Measurements from ENCODE around the gene ADRA1B. TPM values are rescaled to one million over a fixed set of nuclear protein-coding genes. Genes with fewer than 3 reads are reported as not detected.

The ADRA1B gene
- total RNA-seq, 6 experiments from 2014 or later = 0.17 to 0.57 (median 0.38) TPM

GRCh38 chr5:159878988-159879471, 37.3 kb upstream of the ADRA1B start:
- TF ChIP-seq CTCF (IDR thresholded peaks at IDR 0.05) = no peak
- Mint-ChIP-seq H3K27ac (peak overlapping the region; percentile 81), H3K36me3 (ENCODE audit: low read depth) (no peaks in the 10 kb centered on the region)

GRCh38 chr5:159880676-159881075, 35.6 kb upstream of the ADRA1B start:
- peaks cover 56% of the 10 kb centered on the region for H3K4me1 Mint-ChIP-seq (ENCODE audit: low read depth)
- H3K9me3 Mint-ChIP-seq = no peaks in the 10 kb centered on the region
- no peak overlapping the region for H3K4me3 Mint-ChIP-seq
- H3K27me3 Mint-ChIP-seq (ENCODE audit: insufficient read depth) = peaks cover 3% of the 10 kb centered on the region
- TF ChIP-seq CTCF (IDR thresholded peaks at IDR 0.05) = no peak
- H3K36me3 Mint-ChIP-seq (ENCODE audit: low read depth) = no peaks in the 10 kb centered on the region
- no peak for DNase-seq
- H3K27ac Mint-ChIP-seq = no peak overlapping the region

More at GRCh38 chr5:159878988-159879471, 37.3 kb upstream of the ADRA1B start:
- peak; percentile 85 for DNase-seq
- Mint-ChIP-seq H3K4me3 (peak overlapping the region; percentile 65), H3K9me3 (no peaks in the 10 kb centered on the region), H3K27me3 (ENCODE audit: insufficient read depth) (peaks cover 3% of the 10 kb centered on the region), H3K4me1 (ENCODE audit: low read depth) (peaks cover 46% of the 10 kb centered on the region)

GRCh38 chr5:159881967-159882366, 34.3 kb upstream of the ADRA1B start:
- peaks cover 3% of the 10 kb centered on the region for H3K27me3 Mint-ChIP-seq (ENCODE audit: insufficient read depth)
- H3K4me1 Mint-ChIP-seq (ENCODE audit: low read depth) = peaks cover 58% of the 10 kb centered on the region
- no peaks in the 10 kb centered on the region for H3K36me3 Mint-ChIP-seq (ENCODE audit: low read depth)
- no peak overlapping the region for H3K4me3 Mint-ChIP-seq
- H3K9me3 Mint-ChIP-seq = no peaks in the 10 kb centered on the region
- no peak overlapping the region for H3K27ac Mint-ChIP-seq
- TF ChIP-seq CTCF (IDR thresholded peaks at IDR 0.05) = no peak
- DNase-seq = no peak

- peaks cover 54% of the 10 kb centered on the region for H3K4me1 Mint-ChIP-seq (ENCODE audit: low read depth)
- H3K36me3 Mint-ChIP-seq (ENCODE audit: low read depth) = no peaks in the 10 kb centered on the region
- peak overlapping the region; percentile 29; the same call in 1 of the 2 replicates for H3K27ac Mint-ChIP-seq
- H3K27me3 Mint-ChIP-seq (ENCODE audit: insufficient read depth) = peaks cover 5% of the 10 kb centered on the region
- no peak for TF ChIP-seq CTCF (IDR thresholded peaks at IDR 0.05)
- no peak overlapping the region for H3K4me3 Mint-ChIP-seq
- DNase-seq = peak; percentile 75
- no peaks in the 10 kb centered on the region for H3K9me3 Mint-ChIP-seq
Measured at GRCh38 chr5:159883522-159883950, 32.7 kb upstream of the ADRA1B start.

- H3K27me3 Mint-ChIP-seq (ENCODE audit: insufficient read depth) = peaks cover 13% of the 10 kb centered on the region
- peaks cover 42% of the 10 kb centered on the region for H3K4me1 Mint-ChIP-seq (ENCODE audit: low read depth)
- DNase-seq = no peak
- no peak overlapping the region for H3K27ac Mint-ChIP-seq
- no peak overlapping the region for H3K4me3 Mint-ChIP-seq
- H3K36me3 Mint-ChIP-seq (ENCODE audit: low read depth) = no peaks in the 10 kb centered on the region
- H3K9me3 Mint-ChIP-seq = no peaks in the 10 kb centered on the region
- no peak for TF ChIP-seq CTCF (IDR thresholded peaks at IDR 0.05)
Measured at GRCh38 chr5:159884917-159885620, 31.2 kb upstream of the ADRA1B start.

All from HFFc6 (cell line).